ENCODE data around the gene PIP5K1A.

- no peak for TF ChIP-seq TAF1 (IDR thresholded peaks at IDR 0.05; ENCODE audit: borderline replicate concordance, insufficient read depth, low read length)
- TF ChIP-seq SIN3A (IDR thresholded peaks at IDR 0.05; ENCODE audit: borderline replicate concordance, insufficient read depth, low read length), result no peak
Observed at GRCh38 chr1:151235235-151235634, 36.9 kb downstream of the PIP5K1A start.
